ENCODE data around the gene ZNF44. TPM values are rescaled to one million over a fixed set of nuclear protein-coding genes. Genes with fewer than 3 reads are reported as not detected.
"Not testable (repeated sequence)": the region's sequence is repeated elsewhere in the genome, so short reads cannot be mapped to it uniquely, and the experiment has no call there.

Gene ZNF44
- total RNA-seq, 2 donors from 2014 or later, result 8.8 to 10.5 TPM

DNA sequence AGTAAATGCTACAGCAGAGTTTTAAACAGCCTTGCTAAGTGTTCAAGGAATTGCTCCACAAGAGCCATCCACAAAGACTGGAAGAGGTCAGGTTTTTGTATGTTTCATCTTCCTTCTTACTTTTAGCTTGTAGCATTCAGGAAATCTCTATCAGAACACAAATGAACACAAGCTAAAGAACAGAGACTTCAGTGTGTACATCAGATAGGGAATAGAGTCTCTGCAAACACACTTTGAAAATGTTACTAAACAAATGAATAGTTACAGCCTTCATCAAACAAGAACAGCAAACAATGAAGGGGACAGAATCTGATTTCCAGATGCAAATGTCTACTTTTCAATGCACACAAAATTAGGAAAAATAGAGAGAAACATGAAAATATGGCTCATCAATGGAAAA is 31.0 kb upstream of the ZNF44 start:
- H3K27ac ChIP-seq, result no peak overlapping the region
- H3K4me1 ChIP-seq, result peaks cover 3% of the 10 kb centered on the region
- ATAC-seq, result no peak
- intact Hi-C loops (cut with DNase I), result no loop called here
- H3K27me3 ChIP-seq, result no peaks in the 10 kb centered on the region
- TF ChIP-seq, protein P1, sequence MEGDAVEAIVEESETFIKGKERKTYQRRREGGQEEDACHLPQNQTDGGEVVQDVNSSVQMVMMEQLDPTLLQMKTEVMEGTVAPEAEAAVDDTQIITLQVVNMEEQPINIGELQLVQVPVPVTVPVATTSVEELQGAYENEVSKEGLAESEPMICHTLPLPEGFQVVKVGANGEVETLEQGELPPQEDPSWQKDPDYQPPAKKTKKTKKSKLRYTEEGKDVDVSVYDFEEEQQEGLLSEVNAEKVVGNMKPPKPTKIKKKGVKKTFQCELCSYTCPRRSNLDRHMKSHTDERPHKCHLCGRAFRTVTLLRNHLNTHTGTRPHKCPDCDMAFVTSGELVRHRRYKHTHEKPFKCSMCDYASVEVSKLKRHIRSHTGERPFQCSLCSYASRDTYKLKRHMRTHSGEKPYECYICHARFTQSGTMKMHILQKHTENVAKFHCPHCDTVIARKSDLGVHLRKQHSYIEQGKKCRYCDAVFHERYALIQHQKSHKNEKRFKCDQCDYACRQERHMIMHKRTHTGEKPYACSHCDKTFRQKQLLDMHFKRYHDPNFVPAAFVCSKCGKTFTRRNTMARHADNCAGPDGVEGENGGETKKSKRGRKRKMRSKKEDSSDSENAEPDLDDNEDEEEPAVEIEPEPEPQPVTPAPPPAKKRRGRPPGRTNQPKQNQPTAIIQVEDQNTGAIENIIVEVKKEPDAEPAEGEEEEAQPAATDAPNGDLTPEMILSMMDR (IDR thresholded peaks at IDR 0.05), result no peak
- TF ChIP-seq POLR2A (IDR thresholded peaks at IDR 0.05), result no peak
- H3K4me3 ChIP-seq, result no peak overlapping the region
- H3K9me3 ChIP-seq, result no peaks in the 10 kb centered on the region
- H3K36me3 ChIP-seq (replicated peaks in 1 of 2; ENCODE audit: insufficient read depth in 1 of 2, low read depth in 2 of 2), result peaks cover 0 to 1% of the 10 kb centered on the region in 2 donors
- no peak for DNase-seq

- H3K27ac ChIP-seq, result no peak overlapping the region
- ATAC-seq, result no peak
- DNase-seq, result no peak
- intact Hi-C loops (cut with DNase I), result no loop called here
- peaks cover 6% of the 10 kb centered on the region for H3K4me1 ChIP-seq
- no peaks in the 10 kb centered on the region for H3K9me3 ChIP-seq
- H3K27me3 ChIP-seq, result no peaks in the 10 kb centered on the region
- H3K36me3 ChIP-seq (replicated peaks in 1 of 2; ENCODE audit: insufficient read depth in 1 of 2, low read depth in 2 of 2), result peaks cover 0 to 13% of the 10 kb centered on the region in 2 donors
- WGBS, 2 donors, result 92 to 96% methylated on average over 13 of the region's 13 CpGs
- TF ChIP-seq POLR2A (IDR thresholded peaks at IDR 0.05), result no peak
- TF ChIP-seq, protein P1 (IDR thresholded peaks at IDR 0.05), result no peak
- H3K4me3 ChIP-seq, result no peak overlapping the region
These were observed 24.2 kb upstream of the ZNF44 start for GRCh38 chr19:12318782-12319413.

DNA sequence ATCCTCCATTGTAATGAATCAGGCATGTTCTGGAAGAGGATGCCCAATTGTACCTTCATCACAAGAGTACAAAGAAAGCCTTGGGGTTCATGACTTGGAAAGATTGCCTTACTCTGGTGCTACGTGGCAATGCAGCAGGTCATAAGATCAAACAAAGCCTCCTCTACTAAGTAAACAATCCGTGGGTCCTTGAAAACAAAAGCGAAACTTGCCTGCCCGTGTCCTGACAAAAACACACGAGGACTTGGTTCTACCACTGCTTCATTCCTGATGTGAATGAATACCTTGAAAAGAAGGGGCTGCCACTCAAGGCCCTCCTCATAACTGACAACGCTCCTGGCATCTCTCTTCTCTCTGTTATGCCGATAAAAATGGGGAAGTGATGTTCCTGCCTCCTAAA is 19.9 kb upstream of the ZNF44 start:
- Histone ChIP-seq H3K36me3 (replicated peaks in 1 of 2; ENCODE audit: insufficient read depth in 1 of 2, low read depth in 2 of 2) (peaks cover 0 to 10% of the 10 kb centered on the region in 2 donors), H3K4me1 (peaks cover 6% of the 10 kb centered on the region), H3K9me3 (no peaks in the 10 kb centered on the region), H3K27me3 (no peaks in the 10 kb centered on the region), H3K27ac (peak overlapping the region in 2 of 4 donors; percentile 42 to 60), H3K4me3 (no peak overlapping the region)
- intact Hi-C loops (cut with DNase I), result no loop called here
- TF ChIP-seq POLR2A (IDR thresholded peaks at IDR 0.05), result no peak
- TF ChIP-seq, protein P1 (IDR thresholded peaks at IDR 0.05), result no peak
- peak; percentile 72 for ATAC-seq
- DNase-seq, result peak in 3 of 4 donors; percentile 23 to 54 (median 38)
- 39 to 43% methylated on average over 7 of the region's 7 CpGs for WGBS, 2 donors

DNA sequence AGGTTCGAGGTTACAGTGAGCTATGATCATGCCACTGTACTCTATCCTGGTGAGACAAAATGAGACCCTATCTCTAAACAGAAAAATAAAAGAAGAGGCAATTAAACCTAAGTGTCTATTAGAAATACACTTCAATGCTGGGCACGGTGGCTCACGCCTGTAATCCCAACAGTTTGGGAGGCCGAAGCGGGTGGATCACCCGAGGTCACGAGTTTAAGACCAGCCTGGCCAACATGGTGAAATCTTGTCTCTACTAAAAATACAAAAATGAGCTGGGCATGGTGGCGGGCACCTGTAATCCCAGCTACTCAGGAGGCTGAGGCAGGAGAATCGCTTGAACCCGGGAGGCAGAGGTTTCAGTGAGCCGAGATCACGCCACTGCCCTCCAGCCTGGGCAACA is 14.2 kb upstream of the ZNF44 start:
- H3K36me3 ChIP-seq (replicated peaks in 1 of 2; ENCODE audit: insufficient read depth in 1 of 2, low read depth in 2 of 2); H3K9me3 ChIP-seq; H3K27ac ChIP-seq; H3K27me3 ChIP-seq; H3K4me1 ChIP-seq; DNase-seq; H3K4me3 ChIP-seq; ATAC-seq; intact Hi-C loops (cut with DNase I): not testable (repeated sequence)
- 93 to 96% methylated on average over 12 of the region's 12 CpGs for WGBS, 2 donors

DNA sequence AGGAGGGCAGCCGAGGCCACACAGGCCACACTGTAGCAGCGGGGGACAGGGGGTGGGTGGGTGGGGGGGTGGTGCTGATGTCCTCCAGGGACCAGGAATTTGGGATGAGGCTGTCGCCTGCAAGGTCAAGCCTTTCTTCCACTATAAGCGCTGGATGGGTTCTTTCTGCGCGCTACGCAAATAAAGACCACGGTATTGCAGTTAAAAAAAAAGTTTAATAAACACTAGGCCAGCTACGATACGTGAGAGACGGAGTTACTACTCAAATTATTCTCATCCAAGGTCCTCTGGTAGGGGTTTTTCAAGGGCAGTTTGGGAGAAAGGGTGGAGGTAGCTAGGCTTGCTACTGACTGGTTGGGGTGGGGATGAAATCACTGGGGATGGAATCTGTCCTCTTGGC is 508 bp upstream of the ZNF44 start:
- intact Hi-C loops (cut with DNase I), result no loop called here
- no peak for ATAC-seq
- H3K27ac ChIP-seq, result peak overlapping the region; percentile 41 to 99 (median 98)
- H3K27me3 ChIP-seq, result no peaks in the 10 kb centered on the region
- H3K4me1 ChIP-seq, result peaks cover 12% of the 10 kb centered on the region
- peak overlapping the region in 1 of 2 donors; percentile 95 for H3K4me3 ChIP-seq
- no peaks in the 10 kb centered on the region for H3K9me3 ChIP-seq
- DNase-seq, result no peak
- TF ChIP-seq, protein P1 (IDR thresholded peaks at IDR 0.05), result no peak
- TF ChIP-seq POLR2A (IDR thresholded peaks at IDR 0.05), result no peak
- H3K36me3 ChIP-seq (replicated peaks in 1 of 2; ENCODE audit: insufficient read depth in 1 of 2, low read depth in 2 of 2), result no peaks in the 10 kb centered on the region
- 14 to 34% methylated on average over 9 of the region's 11 CpGs for WGBS, 2 donors
